22Rv1 (cell line): ENCODE data around the gene MND1.

Source experiments
- H3K27ac ChIP-seq: fragments of 450-650 bp; 2 replicates; pipeline ENCODE4 v1.5.1; 2017
- ZFX ChIP-seq: fragments of 450-650 bp; IDR thresholded peaks from 2 replicates; pipeline ENCODE4 v1.6.1; 2017; ENCODE audit warnings: antibody characterized with exemption, borderline replicate concordance
- TF ChIP-seq, protein P1 (sequence below): fragments of 450-650 bp; IDR thresholded peaks from 2 replicates; pipeline ENCODE4 v1.5.1; 2017; ENCODE audit warnings: mild to moderate bottlenecking

MND1 gene

DNA sequence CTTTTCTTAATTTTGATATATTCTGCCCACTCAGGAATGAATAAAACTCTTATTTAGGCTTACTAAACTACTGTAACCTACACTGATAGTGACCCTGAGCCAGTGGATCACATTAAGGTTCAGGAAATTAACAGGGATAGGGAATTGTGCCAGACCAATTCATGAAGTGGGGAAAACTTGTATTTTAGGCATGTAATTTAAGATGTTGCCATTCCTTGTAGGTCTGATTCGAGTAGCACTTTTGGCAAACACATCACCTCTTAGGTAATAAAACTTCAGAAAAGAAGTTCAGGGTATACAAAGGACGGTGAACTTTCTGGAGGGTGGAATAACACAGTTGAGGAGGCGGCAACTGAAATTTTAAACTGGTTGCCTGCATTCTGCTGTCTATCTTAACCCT, 54.9 kb downstream of the MND1 start:
- TF ChIP-seq, protein P1, sequence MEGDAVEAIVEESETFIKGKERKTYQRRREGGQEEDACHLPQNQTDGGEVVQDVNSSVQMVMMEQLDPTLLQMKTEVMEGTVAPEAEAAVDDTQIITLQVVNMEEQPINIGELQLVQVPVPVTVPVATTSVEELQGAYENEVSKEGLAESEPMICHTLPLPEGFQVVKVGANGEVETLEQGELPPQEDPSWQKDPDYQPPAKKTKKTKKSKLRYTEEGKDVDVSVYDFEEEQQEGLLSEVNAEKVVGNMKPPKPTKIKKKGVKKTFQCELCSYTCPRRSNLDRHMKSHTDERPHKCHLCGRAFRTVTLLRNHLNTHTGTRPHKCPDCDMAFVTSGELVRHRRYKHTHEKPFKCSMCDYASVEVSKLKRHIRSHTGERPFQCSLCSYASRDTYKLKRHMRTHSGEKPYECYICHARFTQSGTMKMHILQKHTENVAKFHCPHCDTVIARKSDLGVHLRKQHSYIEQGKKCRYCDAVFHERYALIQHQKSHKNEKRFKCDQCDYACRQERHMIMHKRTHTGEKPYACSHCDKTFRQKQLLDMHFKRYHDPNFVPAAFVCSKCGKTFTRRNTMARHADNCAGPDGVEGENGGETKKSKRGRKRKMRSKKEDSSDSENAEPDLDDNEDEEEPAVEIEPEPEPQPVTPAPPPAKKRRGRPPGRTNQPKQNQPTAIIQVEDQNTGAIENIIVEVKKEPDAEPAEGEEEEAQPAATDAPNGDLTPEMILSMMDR: no peak
- no peak for TF ChIP-seq ZFX
- H3K27ac ChIP-seq: no peak overlapping the region

DNA sequence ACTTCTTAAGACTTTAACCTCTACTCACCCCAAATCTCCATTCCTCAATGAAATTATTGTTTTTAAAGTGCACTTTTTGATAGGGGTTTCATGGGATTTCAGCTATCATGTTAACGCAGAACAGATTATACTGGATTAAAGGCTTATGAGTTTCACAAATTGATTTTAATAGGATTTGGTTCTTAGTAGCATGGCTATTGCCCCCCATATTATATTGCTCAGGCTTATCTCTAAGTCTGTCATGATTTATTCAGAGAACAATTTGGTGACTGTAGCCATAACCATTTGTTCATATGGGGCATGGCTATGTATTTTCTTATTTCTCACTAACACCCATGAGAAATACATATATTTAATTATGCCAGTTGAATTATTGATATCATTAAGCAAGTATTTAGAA, 57.0 kb downstream of the MND1 start:
- TF ChIP-seq ZFX: no peak
- TF ChIP-seq, protein P1: no peak
- H3K27ac ChIP-seq: no peak overlapping the region

DNA sequence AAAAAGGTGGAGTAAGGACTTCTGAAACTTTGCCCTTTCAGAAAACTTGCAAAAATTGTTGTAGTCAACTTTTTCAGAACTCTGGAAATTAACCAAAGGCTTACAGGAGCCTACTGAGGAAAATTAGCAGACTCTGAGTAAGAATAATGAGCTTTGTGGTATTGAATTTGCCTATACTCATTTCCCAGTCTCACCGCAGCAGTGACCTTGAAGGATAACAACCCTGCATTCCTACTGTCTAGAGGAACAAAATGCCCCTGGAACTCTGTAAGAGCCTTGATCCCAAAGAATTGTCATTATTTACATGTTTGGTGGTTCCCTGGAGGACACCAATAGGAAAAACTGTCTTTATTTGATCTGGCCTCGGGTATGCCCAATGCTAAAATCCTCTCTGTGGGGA, 57.9 kb downstream of the MND1 start:
- TF ChIP-seq, protein P1: no peak
- TF ChIP-seq ZFX: no peak
- H3K27ac ChIP-seq: no peak overlapping the region

DNA sequence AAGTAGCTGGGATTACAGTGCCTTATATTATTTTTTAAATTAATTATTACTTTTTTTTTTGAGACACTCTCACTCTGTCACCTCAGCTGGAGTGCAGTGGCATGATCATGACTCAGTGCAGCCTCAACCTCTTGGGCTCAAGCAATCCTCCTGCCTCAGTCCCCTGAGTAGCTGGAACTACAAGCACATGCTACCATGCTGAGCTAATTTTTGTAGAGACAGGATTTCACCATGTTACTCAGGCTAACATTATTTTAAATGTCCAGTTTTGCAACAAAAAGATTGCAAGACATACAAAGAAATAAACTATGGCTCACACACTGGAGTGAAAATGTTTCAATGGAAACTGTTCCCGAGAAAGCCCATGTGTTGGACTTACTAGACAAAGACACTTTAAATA, 59.2 kb downstream of the MND1 start:
- H3K27ac ChIP-seq: no peak overlapping the region
- TF ChIP-seq ZFX: no peak
- TF ChIP-seq, protein P1: no peak

DNA sequence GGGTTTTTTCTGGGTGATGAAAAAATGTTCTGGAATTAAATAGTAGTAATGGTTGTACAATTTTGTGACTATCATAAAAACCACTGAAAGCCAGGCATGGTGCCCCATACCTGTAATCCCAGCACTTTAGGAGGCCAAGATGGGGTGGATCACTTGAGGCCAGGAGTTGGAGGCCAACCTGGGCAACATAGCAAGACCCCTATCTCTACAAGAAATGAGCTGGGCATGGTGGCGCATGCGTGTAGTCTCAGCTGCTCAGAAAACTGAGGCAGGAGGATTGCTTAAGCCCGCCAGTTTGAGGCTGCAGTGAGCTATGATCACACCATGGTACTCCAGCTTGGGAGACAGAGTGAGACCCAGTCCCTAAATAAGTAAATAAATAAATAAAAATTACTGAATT, 63.4 kb downstream of the MND1 start:
- TF ChIP-seq, protein P1: no peak
- no peak for TF ChIP-seq ZFX
- no peak overlapping the region for H3K27ac ChIP-seq

DNA sequence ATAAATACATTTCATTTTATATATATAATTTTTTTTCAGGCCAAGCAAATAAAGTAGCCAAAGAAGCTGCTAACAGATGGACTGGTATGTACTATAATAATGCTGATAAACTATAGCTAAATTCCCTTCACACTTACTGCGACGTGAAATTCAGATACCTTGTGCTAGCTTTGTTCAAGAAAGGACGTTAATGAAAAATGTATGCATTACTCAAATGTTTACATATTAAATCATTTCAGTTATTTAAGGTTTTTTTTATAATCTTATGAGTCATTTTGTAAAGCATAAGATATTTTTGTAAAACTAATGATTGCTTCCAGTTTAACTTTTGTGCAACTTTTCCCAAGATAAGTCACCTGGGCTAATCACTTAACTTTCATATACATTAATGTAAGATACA, 64.4 kb downstream of the MND1 start:
- no peak overlapping the region for H3K27ac ChIP-seq
- no peak for TF ChIP-seq ZFX
- TF ChIP-seq, protein P1: no peak

DNA sequence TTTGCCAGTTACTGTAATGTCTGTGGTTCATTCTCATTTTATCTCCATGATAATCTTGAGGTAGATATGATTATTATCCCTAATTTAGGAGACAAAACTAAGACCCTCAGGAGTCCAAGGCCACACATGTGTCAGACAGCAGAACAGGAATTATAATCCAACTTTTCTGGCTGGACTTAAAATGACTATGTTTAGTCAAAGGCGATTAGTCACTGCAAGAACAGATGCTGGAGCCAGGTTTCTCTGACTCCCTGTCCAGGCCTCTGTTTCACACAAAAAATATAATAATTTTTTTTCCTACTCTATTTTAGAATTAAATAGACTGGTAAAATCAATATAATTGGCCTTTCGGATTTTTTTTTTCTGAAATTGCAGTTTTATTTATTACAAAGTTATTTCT, 64.9 kb downstream of the MND1 start:
- no peak for TF ChIP-seq ZFX
- no peak overlapping the region for H3K27ac ChIP-seq

DNA sequence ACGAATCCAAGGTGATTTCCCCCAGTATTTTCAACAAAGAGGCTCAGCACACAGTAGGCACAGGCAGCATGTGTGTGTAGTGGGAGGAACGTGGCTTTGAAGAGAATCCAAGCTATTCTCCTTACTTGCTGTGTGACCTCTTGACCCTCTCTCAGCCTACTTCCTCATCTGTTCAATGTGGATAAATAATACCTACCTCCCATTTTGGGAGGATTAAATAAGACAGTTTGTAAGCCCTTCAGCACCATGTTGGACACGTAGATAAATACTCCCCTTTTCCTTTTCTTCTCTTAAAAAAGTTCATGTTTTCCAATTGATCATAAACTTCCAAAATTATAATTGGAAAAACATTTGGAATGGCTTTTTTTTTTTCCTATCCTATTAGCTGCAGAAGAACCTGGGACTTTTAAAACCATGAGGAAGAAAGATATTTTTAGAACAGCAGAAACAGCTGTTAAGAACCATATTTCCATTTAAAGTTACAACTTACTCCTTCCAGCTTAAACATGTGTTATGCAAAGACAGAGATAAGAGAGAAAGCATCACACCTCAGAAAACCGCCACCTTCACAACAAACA, 65.5 kb downstream of the MND1 start:
- H3K27ac ChIP-seq: no peak overlapping the region
- TF ChIP-seq, protein P1: no peak
- TF ChIP-seq ZFX: no peak
